Adrenal gland (tissue), 12 donors: Measurements from ENCODE around the gene SULF2. TPM values are rescaled to one million over a fixed set of nuclear protein-coding genes. Genes with fewer than 3 reads are reported as not detected.

Experiments
- DNase-seq, 7 donors: peaks; one replicate each; pipeline ENCODE4 v3.0.0-alpha.2; 2019 to 2020
- H3K27ac ChIP-seq, 5 donors: fragments of 200-600 bp; sonication (generic) in 4 of 5; 1 replicate in 3 of 5; 2 replicates in 2 of 5; pipeline versions ENCODE4 v1.5.1 to v1.8.0; 2016 to 2020; ENCODE audit warnings: mild to moderate bottlenecking in 1 of 5
- H3K27me3 ChIP-seq: fragments of 200-600 bp; 2 replicates; pipeline ENCODE4 v1.8.0; 2021
- H3K36me3 ChIP-seq, 2 donors: fragments of 200-600 bp; replicated peaks in 1 of 2; 1 replicate in 1 of 2; 2 replicates in 1 of 2; pipeline versions ENCODE4 v1.5.1 to v1.8.0; 2018 to 2022
- H3K4me1 ChIP-seq, 2 donors: fragments of 200-600 bp; replicated peaks in 1 of 2; 1 replicate in 1 of 2; 2 replicates in 1 of 2; pipeline versions ENCODE4 v1.5.1 to v1.8.0; 2018 to 2021
- H3K4me3 ChIP-seq, 4 donors: fragments of 200-600 bp; sonication (generic) in 3 of 4; one replicate each; pipeline ENCODE4 v1.5.1; 2016 to 2018
- H3K9me3 ChIP-seq, 3 donors: fragments of 200-600 bp; sonication (generic) in 1 of 3; replicated peaks in 1 of 3; 1 replicate in 2 of 3; 2 replicates in 1 of 3; pipeline versions ENCODE4 v1.5.1 to v1.8.0; 2016 to 2021
- POLR2A ChIP-seq, 2 donors: fragments of 450-650 bp; IDR thresholded peaks; one replicate each; pipeline ENCODE4 v1.6.1; 2017; ENCODE audit warnings: antibody characterized with exemption in 2 of 2, mild to moderate bottlenecking in 2 of 2, moderate library complexity in 1 of 2
- WGBS, 4 donors: extraction: QIAGEN DNeasy Blood & Tissue Kit in 2 of 4; methylation state at CpG; one replicate each; pipeline versions ENCODE4 v1.1.5 to v1.1.7; 2013 to 2017; 5-methylcytosine and 5-hydroxymethylcytosine counted together
- intact Hi-C, 2 donors: fragments of 100-400 bp; cut with DNase I; formaldehyde crosslinking; loops; one replicate each; pipeline versions ENCODE4 v1.14.1 to v1.15.0; 2022 to 2023
- polyA plus RNA-seq, 3 donors: library from polyadenylated mRNA; stranded (reverse); fragments of 200-250 nt in 2 of 3; fragments of 350-450 nt in 1 of 3; fragmentation: Illumina TruSeq in 1 of 3; extraction: RNeasy Lipid Tissue Mini Kit (QIAGEN cat#74804) in 1 of 3; gene quantifications; one replicate each; pipeline ENCODE4 v1.2.3, GENCODE V29; 2013 to 2014
- total RNA-seq, 9 donors: library from RNA; depleted of rRNA in 4 of 9; stranded (reverse); fragments of >200 nt in 4 of 9; fragments of 120-200 nt in 1 of 9; fragmentation: NEBNext Ultra II Directional in 1 of 9; extraction: Animal tissue kit (Norgen Biotek cat#: 25700) in 1 of 9; gene quantifications; one replicate each; pipeline versions ENCODE4 v1.1.0 to v1.2.4, GENCODE V29; 2013 to 2023
- TF ChIP-seq, protein P1 (sequence below), 6 experiments: fragments of 450-650 bp in 4 of 6; fragments of 200-600 bp in 2 of 6; sonication (generic) in 1 of 6; IDR thresholded peaks; 1 replicate in 5 of 6; 2 replicates in 1 of 6; pipeline versions ENCODE4 v1.5.1 to v1.8.0; 2016 to 2021; ENCODE audit warnings: antibody characterized with exemption in 6 of 6, mild to moderate bottlenecking in 2 of 6, moderate library complexity in 1 of 6
- donor health status: healthy with polysubstance abuse.
- donor health status: Bipolar disorder and iron deficiency.
- donor health status: DM: yes; HTN: yes; CAD: no.
- donor health status: DM: no; HTN: no; CAD: no.
- donor health status: DM: no; HTN: no; CAD: no.
- donor health status: DM: yes; HTN: yes; CAD: no.

SULF2 gene
- total and polyA plus RNA-seq, 12 donors: 13.5 to 42.5 (median 25.6) TPM

GRCh38 chr20:47754946-47755652 lies 30.2 kb downstream of the SULF2 start:
- H3K4me3 ChIP-seq: no peak overlapping the region
- 91 to 94% (median 93%) methylated on average over 10 of the region's 10 CpGs for WGBS, 4 donors
- intact Hi-C loops: no loop called here
- no peak for DNase-seq
- H3K9me3 ChIP-seq: no peaks in the 10 kb centered on the region
- no peak overlapping the region for H3K27ac ChIP-seq
- H3K4me1 ChIP-seq: peaks cover 0 to 7% of the 10 kb centered on the region in 2 donors
- no peaks in the 10 kb centered on the region for H3K36me3 ChIP-seq
- TF ChIP-seq, protein P1, sequence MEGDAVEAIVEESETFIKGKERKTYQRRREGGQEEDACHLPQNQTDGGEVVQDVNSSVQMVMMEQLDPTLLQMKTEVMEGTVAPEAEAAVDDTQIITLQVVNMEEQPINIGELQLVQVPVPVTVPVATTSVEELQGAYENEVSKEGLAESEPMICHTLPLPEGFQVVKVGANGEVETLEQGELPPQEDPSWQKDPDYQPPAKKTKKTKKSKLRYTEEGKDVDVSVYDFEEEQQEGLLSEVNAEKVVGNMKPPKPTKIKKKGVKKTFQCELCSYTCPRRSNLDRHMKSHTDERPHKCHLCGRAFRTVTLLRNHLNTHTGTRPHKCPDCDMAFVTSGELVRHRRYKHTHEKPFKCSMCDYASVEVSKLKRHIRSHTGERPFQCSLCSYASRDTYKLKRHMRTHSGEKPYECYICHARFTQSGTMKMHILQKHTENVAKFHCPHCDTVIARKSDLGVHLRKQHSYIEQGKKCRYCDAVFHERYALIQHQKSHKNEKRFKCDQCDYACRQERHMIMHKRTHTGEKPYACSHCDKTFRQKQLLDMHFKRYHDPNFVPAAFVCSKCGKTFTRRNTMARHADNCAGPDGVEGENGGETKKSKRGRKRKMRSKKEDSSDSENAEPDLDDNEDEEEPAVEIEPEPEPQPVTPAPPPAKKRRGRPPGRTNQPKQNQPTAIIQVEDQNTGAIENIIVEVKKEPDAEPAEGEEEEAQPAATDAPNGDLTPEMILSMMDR (IDR thresholded peaks at IDR 0.05): no peak
- no peak for TF ChIP-seq POLR2A (IDR thresholded peaks at IDR 0.05)
- H3K27me3 ChIP-seq: no peaks in the 10 kb centered on the region

- TF ChIP-seq, protein P1 (IDR thresholded peaks at IDR 0.05): no peak
- no peak for TF ChIP-seq POLR2A (IDR thresholded peaks at IDR 0.05)
- 93 to 100% (median 94%) methylated on average over 2 of the region's 2 CpGs for WGBS, 4 donors
- intact Hi-C loops: no loop called here
Measured at GRCh38 chr20:47754388-47754715, 30.9 kb downstream of the SULF2 start.

DNA sequence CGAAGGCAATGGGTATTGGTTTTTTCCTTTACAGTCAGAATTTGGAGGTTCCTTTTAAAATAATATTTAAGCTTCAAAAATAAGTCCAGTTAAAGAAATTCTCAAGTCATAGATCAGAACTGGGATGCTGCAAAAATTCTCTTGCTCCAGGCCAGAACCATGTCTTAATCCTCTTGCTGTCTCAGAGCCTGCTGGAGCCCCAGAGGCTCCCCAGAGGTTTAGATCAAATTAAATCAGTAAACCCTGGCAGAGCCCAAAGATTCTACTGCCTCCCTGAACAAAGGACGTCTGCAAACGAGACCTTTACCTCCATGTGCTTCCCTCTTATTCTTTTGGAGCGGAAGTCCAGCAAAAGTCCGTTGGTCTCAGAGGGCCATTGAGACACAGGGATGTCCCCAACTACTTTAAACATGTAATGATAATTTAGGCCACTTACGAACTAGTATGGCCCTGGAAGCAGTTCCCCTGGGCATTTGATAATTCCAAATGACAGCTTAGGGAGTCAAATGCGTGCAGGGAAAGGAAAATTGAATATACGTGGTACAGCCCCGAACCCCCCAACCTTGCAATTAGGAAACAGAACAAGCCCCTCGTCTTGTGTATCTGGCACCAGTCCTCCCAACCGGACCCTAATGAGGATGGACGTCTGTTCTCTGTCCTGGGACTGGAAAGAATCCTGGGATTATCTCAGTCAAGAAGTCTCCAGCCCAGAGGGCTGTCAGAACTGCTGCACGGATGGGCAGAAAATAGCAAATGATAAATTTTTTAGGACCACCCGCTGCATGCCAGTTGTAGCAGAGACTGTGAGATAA lies 31.5 kb downstream of the SULF2 start:
- no peaks in the 10 kb centered on the region for H3K9me3 ChIP-seq
- intact Hi-C loops: no loop called here
- H3K36me3 ChIP-seq: no peaks in the 10 kb centered on the region
- no peak for DNase-seq
- no peak overlapping the region for H3K27ac ChIP-seq
- 83 to 89% (median 86%) methylated on average over 13 to 14 of the region's 14 CpGs for WGBS, 4 donors
- no peak overlapping the region for H3K4me3 ChIP-seq
- no peak for TF ChIP-seq POLR2A (IDR thresholded peaks at IDR 0.05)
- TF ChIP-seq, protein P1 (IDR thresholded peaks at IDR 0.05): no peak
- peaks cover 0 to 5% of the 10 kb centered on the region in 2 donors for H3K4me1 ChIP-seq
- no peaks in the 10 kb centered on the region for H3K27me3 ChIP-seq

More at GRCh38 chr20:47754388-47754715, 30.9 kb downstream of the SULF2 start:
- peaks cover 0 to 7% of the 10 kb centered on the region in 2 donors for H3K4me1 ChIP-seq
- H3K9me3 ChIP-seq: no peaks in the 10 kb centered on the region
- no peak overlapping the region for H3K27ac ChIP-seq
- H3K36me3 ChIP-seq: no peaks in the 10 kb centered on the region
- no peak for DNase-seq
- no peak overlapping the region for H3K4me3 ChIP-seq
- no peaks in the 10 kb centered on the region for H3K27me3 ChIP-seq

DNA sequence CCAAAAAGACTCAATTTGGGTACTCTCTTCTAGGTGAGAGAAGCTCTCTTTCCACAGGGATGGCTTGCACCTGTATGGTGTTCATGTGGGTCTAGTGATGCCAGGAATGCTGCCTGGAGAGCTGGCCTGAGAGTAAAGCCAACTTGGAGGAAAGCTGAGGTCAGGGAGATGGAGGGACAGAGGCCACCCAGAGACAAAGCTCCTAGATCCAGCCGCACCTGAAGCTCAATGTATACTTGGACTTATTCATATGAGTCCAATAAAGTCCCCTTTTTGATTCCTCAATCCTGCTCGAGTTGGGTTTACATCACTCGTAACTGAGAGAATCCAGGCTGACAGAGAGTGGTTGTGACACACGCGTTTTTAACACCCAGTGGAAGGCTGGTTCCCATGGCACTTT lies 33.8 kb downstream of the SULF2 start:
- no peak overlapping the region for H3K4me3 ChIP-seq
- H3K27me3 ChIP-seq: no peaks in the 10 kb centered on the region
- WGBS, 4 donors: 90 to 95% (median 92%) methylated on average over 5 of the region's 5 CpGs
- intact Hi-C loops: no loop called here
- no peaks in the 10 kb centered on the region for H3K36me3 ChIP-seq
- no peak overlapping the region for H3K27ac ChIP-seq
- no peaks in the 10 kb centered on the region for H3K4me1 ChIP-seq
- TF ChIP-seq, protein P1 (IDR thresholded peaks at IDR 0.05): no peak
- no peak for TF ChIP-seq POLR2A (IDR thresholded peaks at IDR 0.05)
- H3K9me3 ChIP-seq: no peaks in the 10 kb centered on the region
- no peak for DNase-seq
